OCI-LY7 (cell line): Measurements from ENCODE around the gene CHRM3. TPM values are rescaled to one million over a fixed set of nuclear protein-coding genes. Genes with fewer than 3 reads are reported as not detected.

Source experiments
- BruUV-seq: library from RNA; stranded (reverse); fragments of 400-500 nt; replicated peaks from 2 replicates; lab custom pipeline; 2021; lab: Mats Ljungman, UMichigan
- CTCF ChIA-PET: fragments of 300-600 bp; sonication (Branson Sonifier 250); formaldehyde crosslinking; loops from one replicate; lab custom pipeline; 2022; ENCODE audit warnings: antibody characterized with exemption; ENCODE audit not compliant: unreplicated experiment; lab: Charles Lee
- POLR2A ChIA-PET: fragments of 300-600 bp; sonication (Branson Sonifier 250); formaldehyde crosslinking; loops from one replicate; lab custom pipeline; 2022; ENCODE audit warnings: antibody characterized with exemption; lab: Charles Lee
- DNase-seq: peaks from one replicate; pipeline ENCODE4 v3.0.0-alpha.2; 2015; ENCODE audit warnings: low spot score
- H2AFZ ChIP-seq: fragments of 200-600 bp; sonication (generic), shearing (Covaris generic); 2 replicates; pipeline ENCODE4 v1.6.1; 2014; ENCODE audit warnings: mild to moderate bottlenecking, antibody characterized with exemption, low read length, moderate library complexity
- H3K27ac ChIP-seq: fragments of 200-600 bp; sonication (generic); 2 replicates; pipeline ENCODE4 v1.5.1; 2014; ENCODE audit warnings: mixed run types, low read depth, mild to moderate bottlenecking, moderate library complexity, low read length, inconsistent platforms; ENCODE audit not compliant: poor library complexity, severe bottlenecking
- H3K36me3 ChIP-seq: fragments of 200-600 bp; sonication (generic); 2 replicates; pipeline ENCODE4 v1.6.1; 2014; ENCODE audit warnings: mild to moderate bottlenecking, antibody characterized with exemption, low read length, moderate library complexity, mixed read lengths; ENCODE audit not compliant: insufficient read depth
- H3K4me1 ChIP-seq: fragments of 200-600 bp; sonication (generic); 2 replicates; pipeline ENCODE4 v1.5.1; 2014; ENCODE audit warnings: mild to moderate bottlenecking, low read length; ENCODE audit not compliant: insufficient read depth, poor library complexity, severe bottlenecking
- H3K4me2 ChIP-seq: fragments of 200-600 bp; sonication (generic); 2 replicates; pipeline ENCODE4 v1.6.1; 2014; ENCODE audit warnings: mild to moderate bottlenecking, low read length
- H3K4me3 ChIP-seq: fragments of 200-600 bp; sonication (generic); 2 replicates; pipeline ENCODE4 v1.5.1; 2014; ENCODE audit warnings: mild to moderate bottlenecking, low read depth, low read length; ENCODE audit not compliant: poor library complexity, severe bottlenecking
- H3K79me2 ChIP-seq: fragments of 200-600 bp; sonication (generic); 2 replicates; pipeline ENCODE4 v1.6.1; 2016; ENCODE audit warnings: low read depth, mild to moderate bottlenecking, low read length, moderate library complexity, mixed read lengths; ENCODE audit not compliant: insufficient read depth
- H3K9me2 ChIP-seq: fragments of 200-600 bp; sonication (generic); 2 replicates; pipeline ENCODE4 v1.6.1; 2016; ENCODE audit warnings: mild to moderate bottlenecking, low read length, mixed read lengths; ENCODE audit not compliant: insufficient read depth
- H3K9me3 ChIP-seq: fragments of 200-600 bp; sonication (generic); 2 replicates; pipeline ENCODE4 v1.6.1; 2014; ENCODE audit warnings: mild to moderate bottlenecking, mixed run types, low read length, mixed read lengths
- H4K20me1 ChIP-seq: fragments of 200-600 bp; sonication (generic); 2 replicates; pipeline ENCODE4 v1.6.1; 2014; ENCODE audit warnings: mild to moderate bottlenecking, antibody characterized with exemption, low read length, moderate library complexity, mixed read lengths; ENCODE audit not compliant: insufficient read depth
- CTCF ChIP-seq: fragments of 200-600 bp; sonication (generic); conservative IDR thresholded peaks from 2 replicates; pipeline ENCODE4 v1.5.1; 2014; ENCODE audit warnings: mild to moderate bottlenecking, antibody characterized with exemption, low read length, moderate library complexity, mixed read lengths
- EZH2phosphoT487 ChIP-seq: fragments of 200-600 bp; sonication (generic); IDR thresholded peaks from 2 replicates; pipeline ENCODE4 v1.6.1; 2018; ENCODE audit warnings: low read depth, borderline replicate concordance, mild to moderate bottlenecking, mixed run types, antibody characterized with exemption, low read length, moderate library complexity, mixed read lengths
- intact Hi-C: fragments of 100-400 bp; cut with micrococcal nuclease; formaldehyde crosslinking; loops from one replicate; pipeline ENCODE4 v1.10.0; 2022; ENCODE audit not compliant: unreplicated experiment
- total RNA-seq, 2 experiments: library from RNA; depleted of rRNA in 1 of 2; stranded (reverse); fragments of >200 nt in 1 of 2; shearing (Covaris generic) in 1 of 2; gene quantifications; 2 replicates each; pipeline ENCODE4 v1.2.3, GENCODE V29; 2014 to 2022

Gene CHRM3
- total RNA-seq, 2 experiments from 2014 or later, result 0.13 TPM; not detected in 1

- no peaks in the 10 kb centered on the region for H3K9me3 ChIP-seq
- H4K20me1 ChIP-seq, result no peaks in the 10 kb centered on the region
- no peak for TF ChIP-seq CTCF
- no peak for TF ChIP-seq EZH2phosphoT487
- H3K9me2 ChIP-seq, result no peaks in the 10 kb centered on the region
- H3K4me2 ChIP-seq, result no peak overlapping the region
- ChIA-PET CTCF (no interaction called here), POLR2A (interaction anchor here (0.9 to 1.2 kb wide), 2 partner anchors 127 to 275 kb away, joined by 3 read pairs; no protein-coding TSS in a partner anchor)
- H2AFZ ChIP-seq, result no peak overlapping the region
- H3K36me3 ChIP-seq, result no peaks in the 10 kb centered on the region
- no peaks in the 10 kb centered on the region for H3K4me1 ChIP-seq
- H3K79me2 ChIP-seq, result no peaks in the 10 kb centered on the region
- no peak overlapping the region for H3K4me3 ChIP-seq
- H3K27ac ChIP-seq, result no peak overlapping the region
- BruUV-seq, result no TSS peak
- intact Hi-C loops, result no loop called here
- no peak for DNase-seq
Measured at GRCh38 chr1:239347776-239348175, 38.6 kb upstream of the CHRM3 start.

DNA sequence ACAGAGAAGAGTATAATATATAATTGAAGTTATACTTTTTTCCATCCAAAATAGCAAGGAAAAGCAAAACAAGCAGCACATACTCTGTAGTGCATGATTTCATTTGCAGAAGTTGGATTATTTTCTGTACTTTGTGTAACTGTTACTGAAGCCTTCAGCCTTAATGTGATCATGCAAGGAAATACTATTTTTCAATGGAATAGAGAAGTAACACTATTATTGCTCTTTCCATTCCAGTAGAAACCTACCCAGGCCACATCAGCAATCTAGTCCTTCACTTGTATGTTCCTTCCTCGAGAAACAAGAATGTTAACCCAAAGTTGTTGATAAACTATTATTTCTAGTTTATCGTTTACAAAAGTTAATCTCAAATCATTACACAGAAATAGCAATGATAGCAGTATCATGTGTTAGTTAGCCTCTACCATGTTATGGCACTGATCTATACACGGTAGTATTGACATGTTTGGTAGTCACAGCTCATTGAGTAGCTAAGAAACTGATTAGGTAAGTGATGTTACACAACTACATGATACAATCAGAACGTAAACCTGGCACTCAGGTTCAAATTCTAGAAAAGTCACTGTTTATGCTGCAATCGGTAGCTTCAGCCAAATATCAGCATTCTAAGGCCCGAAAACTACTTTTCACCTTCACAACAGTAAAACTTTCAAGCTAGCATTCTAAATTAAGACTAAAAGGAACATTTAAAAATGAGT, 37.6 kb upstream of the CHRM3 start:
- H3K4me2 ChIP-seq, result no peak overlapping the region
- no peak overlapping the region for H3K27ac ChIP-seq
- TF ChIP-seq EZH2phosphoT487, result no peak
- no peak for TF ChIP-seq CTCF
- CTCF ChIA-PET, result no interaction called here
- no peaks in the 10 kb centered on the region for H3K9me2 ChIP-seq
- POLR2A ChIA-PET, result no interaction called here
- H3K4me3 ChIP-seq, result no peak overlapping the region
- intact Hi-C loops, result no loop called here
- no peaks in the 10 kb centered on the region for H4K20me1 ChIP-seq
- no peaks in the 10 kb centered on the region for H3K9me3 ChIP-seq
- H3K4me1 ChIP-seq, result no peaks in the 10 kb centered on the region
- BruUV-seq, result no TSS peak
- DNase-seq, result no peak
- H2AFZ ChIP-seq, result no peak overlapping the region
- no peaks in the 10 kb centered on the region for H3K36me3 ChIP-seq
- no peaks in the 10 kb centered on the region for H3K79me2 ChIP-seq

- Histone ChIP-seq H3K4me2 (no peak overlapping the region), H3K9me3 (no peaks in the 10 kb centered on the region), H2AFZ (no peak overlapping the region), H3K36me3 (no peaks in the 10 kb centered on the region), H3K9me2 (no peaks in the 10 kb centered on the region), H3K4me1 (no peaks in the 10 kb centered on the region), H3K4me3 (no peak overlapping the region), H3K79me2 (no peaks in the 10 kb centered on the region), H4K20me1 (no peaks in the 10 kb centered on the region), H3K27ac (no peak overlapping the region)
- ChIA-PET CTCF (no interaction called here), POLR2A (interaction anchor here (0.6 to 0.7 kb wide), 3 partner anchors 30 to 602 kb away, joined by 3 to 6 read pairs (median 3); no protein-coding TSS in a partner anchor)
- TF ChIP-seq EZH2phosphoT487 (no peak), CTCF (no peak)
- BruUV-seq, result no TSS peak
- no peak for DNase-seq
- intact Hi-C loops, result no loop called here
Measured at GRCh38 chr1:239349699-239350098, 36.7 kb upstream of the CHRM3 start.
